K562 (cell line): ENCODE results near the gene ZNF487. TPM values are rescaled to one million over a fixed set of nuclear protein-coding genes. Genes with fewer than 3 reads are reported as not detected.
A peak's percentile ranks its signal among the peaks of the same experiment; 100 is the strongest.

Experiments used
- CTCF ChIP-seq, 3 experiments: IDR thresholded peaks in 2 of 3; conservative IDR thresholded peaks in 1 of 3; 2 replicates each; pipeline ENCODE4 v1.5.1; 2011 to 2012; ENCODE audit warnings: low read length in 3 of 3, mild to moderate bottlenecking in 3 of 3, control low read depth in 2 of 3, improper control_type of control experiment in 1 of 3, inconsistent platforms in 1 of 3, low read depth in 1 of 3, mixed read lengths in 1 of 3, moderate library complexity in 1 of 3; ENCODE audit not compliant: insufficient read depth in 2 of 3
- CTCFL ChIP-seq: IDR thresholded peaks from 2 replicates; pipeline ENCODE4 v1.6.1; 2011; ENCODE audit warnings: borderline replicate concordance, low read depth, mild to moderate bottlenecking, moderate library complexity, low read length; ENCODE audit not compliant: insufficient read depth, poor library complexity, severe bottlenecking
- GABPB1 ChIP-seq: sonication (generic); formaldehyde crosslinking; IDR thresholded peaks from 2 replicates; pipeline ENCODE4 v1.8.0; 2022; ENCODE audit warnings: mild to moderate bottlenecking, missing genetic modification reagents
- HNRNPL ChIP-seq: fragments of 200-400 bp; formaldehyde crosslinking; IDR thresholded peaks from 2 replicates; pipeline ENCODE4 v1.6.1; 2017; ENCODE audit warnings: low read depth, mild to moderate bottlenecking, low read length
- HNRNPUL1 ChIP-seq: fragments of 200-400 bp; formaldehyde crosslinking; IDR thresholded peaks from 2 replicates; pipeline ENCODE4 v1.6.1; 2017; ENCODE audit warnings: low read length
- JUNB ChIP-seq: fragments of 450-650 bp; formaldehyde crosslinking; conservative IDR thresholded peaks from 2 replicates; pipeline ENCODE4 v1.4.0; 2020; ENCODE audit warnings: mild to moderate bottlenecking
- JUND ChIP-seq, 2 experiments: IDR thresholded peaks; 2 replicates in 1 of 2; 3 replicates in 1 of 2; pipeline ENCODE4 v1.6.1; 2011; ENCODE audit warnings: borderline replicate concordance in 2 of 2, low read depth in 2 of 2, low read length in 2 of 2, improper control_type of control experiment in 1 of 2, missing biosample characterization in 1 of 2, missing genetic modification characterization in 1 of 2, missing genetic modification reagents in 1 of 2
- NR2C1 ChIP-seq, 2 experiments: fragments of 450-650 bp; IDR thresholded peaks; 2 replicates each; pipeline ENCODE4 v1.6.1; 2017; ENCODE audit warnings: mild to moderate bottlenecking in 2 of 2, antibody characterized with exemption in 1 of 2, inconsistent platforms in 1 of 2, missing compliant biosample characterization in 1 of 2, missing genetic modification characterization in 1 of 2
- NUFIP1 ChIP-seq: fragments of 450-650 bp; IDR thresholded peaks from 2 replicates; pipeline ENCODE4 v1.6.1; 2018; ENCODE audit not compliant: partially characterized antibody
- SP2 ChIP-seq: IDR thresholded peaks from 2 replicates; pipeline ENCODE4 v1.6.1; 2011; ENCODE audit warnings: mild to moderate bottlenecking, low read depth, low read length, moderate library complexity; ENCODE audit not compliant: poor library complexity, severe bottlenecking; ENCODE audit errors: extremely low read depth
- TCF3 ChIP-seq: sonication (generic); formaldehyde crosslinking; IDR thresholded peaks from 2 replicates; pipeline ENCODE4 v1.4.0; 2020; ENCODE audit warnings: mild to moderate bottlenecking, missing genetic modification reagents
- ZBTB1 ChIP-seq: sonication (generic); formaldehyde crosslinking; IDR thresholded peaks from 2 replicates; pipeline ENCODE4 v1.8.1; 2023; ENCODE audit warnings: missing genetic modification reagents, low read depth, mild to moderate bottlenecking, borderline replicate concordance
- ZC3H4 ChIP-seq: sonication (generic); formaldehyde crosslinking; IDR thresholded peaks from 2 replicates; pipeline ENCODE4 v1.9.0; 2021; ENCODE audit warnings: missing genetic modification reagents, borderline replicate concordance
- ZNF224 ChIP-seq: sonication (generic); formaldehyde crosslinking; IDR thresholded peaks from 2 replicates; pipeline ENCODE4 v1.8.0; 2022; ENCODE audit warnings: mild to moderate bottlenecking, missing genetic modification reagents
- ZNF263 ChIP-seq: sonication (generic); formaldehyde crosslinking; IDR thresholded peaks from 2 replicates; pipeline ENCODE4 v1.8.0; 2022; ENCODE audit warnings: mild to moderate bottlenecking, missing genetic modification reagents, borderline replicate concordance
- ZNF280A ChIP-seq: fragments of 450-650 bp; IDR thresholded peaks from 2 replicates; pipeline ENCODE4 v1.6.1; 2018; ENCODE audit warnings: mild to moderate bottlenecking, low read depth; ENCODE audit not compliant: partially characterized antibody
- ZNF551 ChIP-seq: fragments of 250-450 bp; sonication (Bioruptor Pico); IDR thresholded peaks from 2 replicates; pipeline ENCODE4 v1.5.0; 2021; ENCODE audit warnings: mild to moderate bottlenecking, moderate library complexity
- ZNF740 ChIP-seq, 3 experiments: fragments of 200-800 bp in 1 of 3; sonication (Bioruptor generic) in 1 of 3; sonication (generic) in 1 of 3; formaldehyde crosslinking in 1 of 3; IDR thresholded peaks; 2 replicates each; pipeline versions ENCODE4 v1.6.1 to v1.8.0; 2016 to 2022; ENCODE audit warnings: mild to moderate bottlenecking in 2 of 3, missing compliant biosample characterization in 2 of 3, missing genetic modification characterization in 2 of 3, missing genetic modification reagents in 1 of 3
- polyA plus RNA-seq, 8 experiments: library from polyadenylated mRNA; depleted of rRNA in 4 of 8; stranded (reverse) in 5 of 8; unstranded in 3 of 8; fragments of >200 nt; fragmentation: Nextera tagmentation in 2 of 8; fragmentation: Illumina TruSeq in 1 of 8; extraction: Ambion mirVana in 2 of 8; extraction: Trizol in 1 of 8; gene quantifications; 2 replicates each; pipeline versions ENCODE4 v1.2.1 to v1.2.3, GENCODE V29; 2011 to 2014; ENCODE audit warnings: inconsistent platforms in 1 of 8, missing spikeins in 1 of 8
- total RNA-seq, 7 experiments: library from RNA; depleted of rRNA in 6 of 7; stranded (reverse); fragments of >200 nt in 6 of 7; fragmentation: Illumina TruSeq in 2 of 7; extraction: Trizol in 2 of 7; gene quantifications; 2 replicates each; pipeline versions ENCODE4 v1.2.1 to v1.2.3, GENCODE V29; 2011 to 2021; ENCODE audit warnings: low replicate concordance in 1 of 7

ZNF487 gene
- total and polyA plus RNA-seq, 9 of the 15 experiments (the other 6 are each of a cell fraction or from before 2014, with no cell fraction given), result 1.9 to 6.5 (median 4.2) TPM

- TF ChIP-seq CTCFL, result no peak
- TF ChIP-seq GABPB1 (CRISPR knock-in tag), result peak; percentile 70; the same call in 1 of the 2 replicates
- no peak for TF ChIP-seq JUNB (CRISPR knock-in tag)
- peak; percentile 28; the same call in 1 of the 2 replicates for TF ChIP-seq JUND (IDR thresholded peaks at IDR 0.05; ENCODE audit: borderline replicate concordance, low read depth, low read length)
- TF ChIP-seq JUND (tag; IDR thresholded peaks at IDR 0.05; ENCODE audit: borderline replicate concordance, low read depth, low read length), result peak; percentile 30; the same call in 1 of the 3 replicates
- no peak for TF ChIP-seq SP2
- no peak for TF ChIP-seq HNRNPUL1
- no peak for TF ChIP-seq HNRNPL
- TF ChIP-seq CTCF (IDR thresholded peaks at IDR 0.05 in 2 of 3, conservative IDR thresholded peaks at IDR 0.05 in 1 of 3; ENCODE audit: insufficient read depth in 2 of 3, low read depth in 1 of 3, low read length in 3 of 3), result 0 out of 6 replicates have a peak, but pooled peaks of 1 of the 3 experiments have one; percentile 15
- peak; percentile 47; the same call in 1 of the 2 replicates for TF ChIP-seq TCF3
- TF ChIP-seq ZNF551, result no peak
- peak; percentile 68 for TF ChIP-seq NR2C1 (IDR thresholded peaks at IDR 0.05)
- TF ChIP-seq NR2C1 (tag; IDR thresholded peaks at IDR 0.05), result peak; percentile 74
- TF ChIP-seq NUFIP1, result no peak
- TF ChIP-seq ZNF263, result peak; percentile 35; the same call in 1 of the 2 replicates
- no peak for TF ChIP-seq ZBTB1 (CRISPR knock-in tag)
- TF ChIP-seq ZC3H4 (CRISPR knock-in tag), result no peak
- TF ChIP-seq ZNF740 (CRISPR knock-in tag; IDR thresholded peaks at IDR 0.05), result peak; percentile 62; the same call in 1 of the 2 replicates
- TF ChIP-seq ZNF740 (tag; IDR thresholded peaks at IDR 0.05), result peak; percentile 22 to 72
- no peak for TF ChIP-seq ZNF224
- no peak for TF ChIP-seq ZNF280A
Measured at GRCh38 chr10:43420369-43421200, 16.3 kb upstream of the ZNF487 start (continued).
